GM21737 (cell line): ENCODE data around the gene PAQR5.
"Not testable (repeated sequence)": the region's sequence is repeated elsewhere in the genome, so short reads cannot be mapped to it uniquely, and the experiment has no call there.

Source experiments
- ATAC-seq: cut with Tn5 transposase; IDR thresholded peaks from one replicate; pipeline ENCODE4 v1.9.1; 2021; ENCODE audit warnings: mild to moderate bottlenecking, moderate library complexity; ENCODE audit not compliant: unreplicated experiment

PAQR5 gene

GRCh38 chr15:69346112-69346511, 47.4 kb downstream of the PAQR5 start:
- no peak for ATAC-seq

- no peak for ATAC-seq
These were observed 52.6 kb downstream of the PAQR5 start for GRCh38 chr15:69351333-69351732.

- ATAC-seq = no peak
These were observed 53.2 kb downstream of the PAQR5 start for GRCh38 chr15:69351884-69352283.

DNA sequence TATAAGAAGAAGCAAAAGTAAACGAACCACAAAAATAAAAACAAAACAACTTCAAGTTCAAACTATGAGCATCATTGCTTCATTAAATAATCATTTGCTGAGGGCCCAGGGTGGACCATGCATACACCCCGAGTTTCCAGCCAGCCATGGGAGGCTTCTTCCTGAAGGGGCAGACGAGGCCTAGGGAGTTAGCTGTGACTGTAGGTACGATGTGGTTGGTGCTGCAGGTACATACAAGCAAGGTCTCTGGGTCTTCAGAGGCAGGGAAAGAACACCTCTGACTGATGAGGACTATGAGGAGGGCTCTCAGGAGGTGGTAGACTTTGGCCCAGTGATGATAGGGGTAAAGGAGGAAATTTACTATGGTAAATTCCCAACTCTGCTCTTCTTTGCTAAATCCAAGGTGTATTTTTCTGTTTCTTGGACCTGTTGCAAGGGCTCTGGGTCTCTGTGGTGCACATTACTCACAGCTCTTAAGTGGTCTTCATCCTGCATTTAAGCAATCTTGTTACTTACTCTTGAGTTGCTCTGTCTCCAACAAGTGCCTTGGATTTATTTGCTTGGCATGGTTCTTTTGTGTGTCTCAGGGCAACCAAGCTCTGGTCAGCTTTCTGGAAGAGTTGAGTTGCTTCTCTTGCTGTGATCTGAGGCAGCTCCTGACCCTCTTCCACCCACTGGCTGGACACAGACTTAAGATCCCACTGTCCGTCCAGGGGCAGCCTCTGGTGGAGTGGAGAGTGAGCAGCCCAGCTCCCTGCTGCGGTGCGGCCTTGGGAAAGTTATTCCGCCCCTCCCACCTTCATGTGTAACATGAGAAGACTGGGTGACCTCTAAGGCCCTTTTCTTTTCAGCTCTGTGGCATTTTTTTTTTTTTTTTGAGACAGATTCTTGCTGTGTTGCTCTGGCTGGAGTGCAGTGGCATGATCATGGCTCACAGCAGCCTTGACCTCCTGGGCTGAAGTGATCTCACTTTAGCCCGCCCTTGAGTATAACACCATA, 59.4 kb downstream of the PAQR5 start:
- no peak for ATAC-seq

DNA sequence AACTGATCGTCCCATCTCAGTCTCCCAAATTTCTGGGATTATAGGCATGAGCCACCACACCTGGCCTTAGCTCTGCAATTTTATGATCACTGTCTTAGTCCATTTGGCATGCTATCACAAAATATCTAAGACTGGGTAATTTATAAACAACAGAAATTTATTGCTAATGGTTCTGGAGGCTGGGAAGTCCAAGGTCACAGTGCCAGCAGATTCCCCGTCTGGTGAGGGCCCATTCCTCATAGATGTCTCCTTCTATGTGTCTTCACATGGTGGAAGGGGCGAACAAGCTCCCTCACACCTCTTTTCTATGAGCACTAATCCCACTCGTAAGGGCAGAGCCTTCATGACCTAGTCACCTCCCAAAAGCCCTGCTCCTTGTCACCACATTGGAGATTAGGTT, 60.1 kb downstream of the PAQR5 start:
- no peak for ATAC-seq

DNA sequence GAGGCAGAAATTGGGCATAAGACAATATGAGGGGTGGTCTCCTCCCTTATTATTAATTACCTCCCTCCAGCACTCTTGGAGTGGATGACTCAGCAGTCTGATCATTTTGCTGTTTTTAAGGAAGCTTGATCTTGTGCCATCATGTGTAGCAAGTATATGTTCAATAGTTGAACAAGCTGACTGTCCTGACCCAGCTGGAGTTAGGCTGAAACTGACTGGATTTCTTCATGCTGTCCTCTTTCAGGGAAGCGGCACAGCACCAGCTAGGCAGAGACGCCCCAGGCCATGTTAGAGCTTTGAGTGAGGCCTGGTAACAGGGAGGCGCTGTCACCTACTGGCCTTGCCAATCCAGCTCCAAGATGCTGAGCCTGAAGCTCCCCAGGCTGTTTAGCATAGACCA, 61.0 kb downstream of the PAQR5 start:
- no peak for ATAC-seq

GRCh38 chr15:69360642-69361041, 61.9 kb downstream of the PAQR5 start:
- ATAC-seq = no peak

DNA sequence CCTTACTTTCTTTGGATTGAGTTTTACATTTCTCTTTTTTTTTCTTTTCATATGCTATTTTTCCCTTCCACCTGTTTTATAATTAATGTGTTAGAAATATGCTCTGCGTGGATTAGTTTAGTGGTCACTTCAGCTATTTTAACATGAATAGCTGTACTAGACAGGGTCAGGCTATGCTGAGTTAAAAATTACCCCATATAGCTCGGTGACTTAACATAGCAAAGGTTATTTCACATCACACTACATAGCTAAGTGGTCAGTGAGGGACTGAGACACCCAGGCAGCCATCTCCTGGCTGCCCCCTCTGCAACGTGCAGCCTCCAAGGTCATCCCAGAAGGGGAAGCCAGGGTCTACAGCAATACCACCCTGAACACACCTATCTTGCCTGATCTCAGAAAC, 68.5 kb downstream of the PAQR5 start:
- no peak for ATAC-seq

DNA sequence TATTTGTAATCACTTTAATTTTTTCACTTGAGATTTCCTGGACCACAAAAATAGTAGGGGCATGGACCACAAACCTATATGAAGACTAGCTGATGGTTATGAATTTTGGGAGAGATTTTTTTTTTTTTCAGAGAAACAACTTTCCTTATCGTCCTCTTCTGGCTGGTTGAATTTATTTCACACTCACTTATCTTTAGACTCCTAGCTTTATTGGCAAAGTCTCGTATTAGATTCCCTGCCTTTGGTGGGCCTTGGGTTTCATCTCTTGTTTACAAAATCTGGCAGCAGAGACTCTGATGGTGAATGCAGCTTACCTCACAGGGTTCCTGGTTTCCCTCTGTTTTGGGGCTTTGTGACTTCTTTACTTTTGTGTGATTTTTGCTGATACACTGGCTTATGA, 70.9 kb downstream of the PAQR5 start:
- no peak for ATAC-seq

DNA sequence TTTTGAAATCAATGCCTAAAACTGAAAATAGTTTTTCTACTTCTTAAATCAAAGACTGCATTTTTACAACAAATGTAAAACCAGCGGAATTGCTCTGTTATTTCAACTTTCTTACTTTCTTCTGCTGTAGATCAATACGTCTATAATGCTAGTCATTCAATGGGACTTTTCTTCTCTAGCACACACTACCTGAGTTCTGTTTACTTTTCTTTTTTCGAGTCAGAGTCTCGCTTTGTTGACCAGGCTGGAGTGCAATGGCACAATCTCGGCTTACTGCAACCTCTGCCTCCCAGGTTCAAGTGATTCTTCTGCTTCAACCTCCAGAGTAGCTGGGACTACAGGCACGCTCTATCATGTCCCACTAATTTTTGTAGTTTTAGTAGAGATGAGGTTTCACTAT, 74.7 kb downstream of the PAQR5 start:
- no peak for ATAC-seq

DNA sequence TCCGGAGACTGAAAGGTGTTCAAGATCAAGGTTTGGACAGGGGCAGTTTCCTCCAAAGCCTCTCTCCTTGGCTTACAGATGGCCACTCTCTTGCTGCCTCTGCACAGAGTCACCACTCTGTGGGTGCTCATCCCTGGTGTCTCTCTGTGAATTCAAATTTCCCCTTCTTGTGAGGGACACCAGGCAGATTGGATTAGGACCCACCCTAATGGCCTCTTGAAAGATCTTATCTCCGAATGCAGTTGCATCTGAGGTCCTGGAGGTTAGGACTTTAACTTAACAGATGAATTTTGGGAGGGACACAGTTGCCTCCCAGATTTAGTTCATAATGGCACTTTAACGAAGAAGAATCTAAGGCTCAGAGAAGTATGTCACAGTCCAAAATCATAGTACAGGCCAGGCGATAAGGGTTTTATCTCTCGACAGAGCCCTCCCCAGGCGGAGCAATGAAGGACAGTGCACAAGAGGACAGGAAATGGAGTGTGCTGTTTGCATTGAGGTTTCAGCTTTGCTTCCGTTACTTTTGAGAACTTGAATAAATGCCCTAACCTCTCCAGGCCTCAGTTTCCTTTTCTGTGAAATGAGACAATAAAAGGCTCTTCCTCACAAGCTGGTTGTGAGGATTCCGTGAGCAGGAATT, 76.6 kb downstream of the PAQR5 start:
- ATAC-seq = no peak

GRCh38 chr15:69377216-69377970, 78.7 kb downstream of the PAQR5 start:
- ATAC-seq = no peak

- ATAC-seq = no peak
These were observed 81.5 kb downstream of the PAQR5 start for GRCh38 chr15:69380100-69380725.

DNA sequence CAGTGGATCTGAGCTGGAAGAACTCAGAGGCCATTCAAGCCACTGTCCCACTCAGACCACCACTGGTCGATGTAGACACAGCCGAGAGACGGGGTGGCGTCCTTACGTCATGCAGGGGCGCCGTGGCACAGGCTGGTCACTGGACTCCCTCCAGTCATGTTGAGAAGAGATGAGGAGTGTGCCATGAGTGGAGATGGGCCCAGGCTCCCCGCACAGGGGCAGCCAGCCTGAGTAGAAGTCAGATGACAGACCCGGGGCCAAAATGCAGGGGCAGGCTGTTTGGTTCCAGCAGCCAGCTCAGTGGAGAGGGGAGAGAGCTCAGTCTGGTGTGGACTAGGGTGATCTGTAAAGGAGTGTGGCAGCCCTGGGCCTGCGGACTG, 82.0 kb downstream of the PAQR5 start:
- no peak for ATAC-seq

DNA sequence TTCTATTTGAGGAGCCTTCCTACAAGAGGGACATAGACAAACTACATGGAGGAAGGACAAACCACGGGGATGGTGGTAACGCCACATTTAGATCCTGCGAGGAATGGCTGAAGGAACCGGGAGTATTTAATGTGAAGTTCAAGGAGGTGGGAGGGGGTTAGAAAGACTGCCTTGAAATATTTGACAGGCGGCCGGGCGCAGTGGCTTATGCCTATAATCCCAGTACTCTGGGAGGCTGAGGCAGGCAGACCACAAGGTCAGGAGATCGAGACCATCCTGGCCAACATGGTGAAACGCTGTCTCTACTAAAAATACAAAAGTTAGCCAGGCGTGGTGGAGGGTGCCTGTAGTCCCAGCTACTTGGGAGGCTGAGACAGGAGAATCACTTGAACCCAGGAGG, 83.5 kb downstream of the PAQR5 start:
- not testable (repeated sequence) for ATAC-seq

GRCh38 chr15:69384066-69384465, 85.4 kb downstream of the PAQR5 start:
- ATAC-seq = not testable (repeated sequence)

DNA sequence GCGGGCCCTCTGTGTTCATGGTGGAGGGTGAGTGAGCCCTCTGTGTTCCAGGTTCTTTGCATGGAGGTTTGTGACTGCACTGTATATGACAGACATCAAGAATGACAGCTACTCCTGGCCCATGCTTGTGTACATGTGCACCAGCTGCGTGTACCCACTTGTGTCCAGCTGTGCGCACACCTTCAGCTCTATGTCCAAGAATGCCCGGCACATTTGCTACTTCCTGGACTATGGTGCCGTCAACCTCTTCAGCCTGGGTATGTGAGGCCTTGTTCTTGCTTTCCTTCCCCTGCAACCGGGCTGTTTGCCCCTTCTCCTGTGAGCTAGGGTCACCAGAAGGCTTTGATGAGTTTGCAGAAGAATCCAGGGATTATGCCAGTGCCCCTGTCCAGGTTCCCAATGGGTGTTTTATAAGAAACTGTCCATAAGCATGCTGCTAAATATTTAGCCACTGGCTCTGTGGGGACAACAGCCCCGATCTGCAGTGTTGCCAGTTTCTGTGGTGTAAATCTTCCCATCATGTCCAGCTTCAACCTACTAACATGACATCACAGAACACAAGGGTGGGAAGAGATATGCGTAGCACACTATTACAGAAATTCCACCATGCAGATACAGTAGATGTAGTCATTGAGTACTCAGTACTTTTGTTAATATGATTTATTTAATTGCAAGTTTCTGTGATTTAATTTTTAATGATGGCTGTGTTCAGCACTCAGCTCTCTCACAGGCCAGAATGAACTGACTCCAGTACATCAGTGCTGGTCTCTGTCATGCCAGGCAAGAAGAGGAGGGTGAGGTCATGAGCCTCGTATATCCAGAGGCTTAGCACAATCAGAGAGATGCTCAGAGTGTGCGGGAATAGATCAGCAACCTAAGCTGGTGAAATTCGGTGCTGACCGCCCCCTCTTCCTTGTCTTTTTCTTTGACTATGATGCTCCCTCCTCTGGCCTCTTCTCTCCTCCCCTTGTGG, 86.2 kb downstream of the PAQR5 start:
- no peak for ATAC-seq

DNA sequence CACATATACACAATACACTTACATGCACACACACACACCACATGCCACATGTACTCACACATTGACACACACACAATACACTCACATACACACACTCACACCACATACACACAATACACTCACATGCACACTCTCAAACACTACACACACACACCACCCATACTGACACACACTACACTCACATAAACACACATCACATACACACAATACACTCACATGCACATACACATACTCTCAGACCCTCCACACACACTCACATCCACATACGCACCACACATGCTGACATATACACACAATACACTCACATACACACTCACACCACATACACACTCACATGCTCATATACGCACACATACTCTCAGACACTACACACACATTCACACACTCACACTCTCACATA, 87.1 kb downstream of the PAQR5 start:
- ATAC-seq = no peak

DNA sequence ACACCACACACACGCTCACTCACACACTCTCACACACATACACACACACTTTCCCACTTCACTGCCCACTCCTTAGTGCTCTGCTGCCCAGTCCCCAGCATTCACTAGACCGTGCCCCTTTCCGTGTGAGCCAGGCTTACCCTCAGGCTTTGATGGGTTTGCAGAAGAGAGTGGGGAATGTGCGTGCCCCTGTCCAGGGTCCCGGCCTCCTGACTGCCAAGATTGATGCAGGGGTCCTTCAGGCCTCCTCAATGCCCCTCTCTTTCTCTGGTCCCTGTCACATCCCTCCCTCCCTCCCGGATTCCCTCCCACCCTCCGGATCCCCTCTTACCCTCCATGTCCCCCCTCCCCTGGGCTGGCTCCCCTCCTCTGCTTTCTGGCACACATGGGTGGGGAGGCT, 87.6 kb downstream of the PAQR5 start:
- ATAC-seq = no peak

DNA sequence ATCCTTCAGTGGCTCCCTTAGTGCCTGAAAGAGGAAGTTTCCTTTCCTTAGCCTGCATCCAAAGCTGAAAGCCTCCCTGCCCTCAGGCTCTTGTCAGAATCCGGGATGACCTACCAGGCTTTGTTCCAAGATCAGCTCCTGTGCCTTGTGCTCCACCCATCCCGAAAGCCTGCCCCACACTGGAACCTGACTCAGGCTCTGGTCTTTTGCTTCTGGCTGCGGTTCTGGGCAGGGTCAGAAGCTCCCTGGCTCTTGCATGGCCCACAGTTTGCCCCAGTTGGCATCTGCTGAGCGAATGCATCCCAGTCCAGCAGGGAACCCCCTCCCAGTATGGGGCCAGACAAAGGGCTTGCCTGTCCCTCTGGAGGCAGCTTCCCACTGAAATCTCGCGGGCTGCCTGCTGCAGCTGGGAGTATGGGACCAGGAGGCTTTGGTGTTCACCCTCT, 89.6 kb downstream of the PAQR5 start:
- ATAC-seq = no peak
